ENCODE measurements around the gene DHCR7. TPM values are rescaled to one million over a fixed set of nuclear protein-coding genes. Genes with fewer than 3 reads are reported as not detected.

DHCR7 gene
- total RNA-seq, 1 experiment from 2014 or later, result 72.6 TPM

DNA sequence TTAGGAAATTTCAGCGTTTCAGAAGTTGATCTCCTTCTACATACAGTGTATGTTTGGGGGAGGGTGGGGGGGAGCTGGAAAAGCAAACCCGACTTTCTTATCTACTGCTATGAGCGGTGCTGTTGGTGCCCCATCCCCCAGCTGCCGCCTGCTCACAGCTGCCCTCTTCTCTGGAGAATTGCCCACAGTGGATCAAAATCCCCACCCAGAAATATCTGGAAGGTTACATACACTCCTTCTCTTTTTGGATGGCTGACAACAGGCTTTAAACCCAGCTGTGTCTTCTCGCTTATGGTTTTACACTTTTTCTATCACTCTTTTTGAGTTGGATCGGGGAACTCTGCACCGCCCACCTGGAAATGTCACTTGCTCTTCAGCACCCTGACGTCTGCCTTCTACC lies 56.4 kb downstream of the DHCR7 start:
- Mint-ChIP-seq H3K4me3 (ENCODE audit: unreplicated experiment) (no peak overlapping the region), H3K27ac (ENCODE audit: low read depth, unreplicated experiment) (no peak overlapping the region), H3K27me3 (ENCODE audit: insufficient read depth, unreplicated experiment) (peaks cover 69% of the 10 kb centered on the region), H3K36me3 (ENCODE audit: insufficient read depth, unreplicated experiment) (no peaks in the 10 kb centered on the region), H3K4me1 (ENCODE audit: insufficient read depth, unreplicated experiment) (no peaks in the 10 kb centered on the region), H3K9me3 (ENCODE audit: unreplicated experiment) (peaks cover 8% of the 10 kb centered on the region)
- ChIA-PET POLR2A (no interaction called here), CTCF (no interaction called here)
- no TSS peak for BruUV-seq (replicated peaks)
- intact Hi-C loops (cut with micrococcal nuclease), result no loop called here
- TF ChIP-seq, protein P1, sequence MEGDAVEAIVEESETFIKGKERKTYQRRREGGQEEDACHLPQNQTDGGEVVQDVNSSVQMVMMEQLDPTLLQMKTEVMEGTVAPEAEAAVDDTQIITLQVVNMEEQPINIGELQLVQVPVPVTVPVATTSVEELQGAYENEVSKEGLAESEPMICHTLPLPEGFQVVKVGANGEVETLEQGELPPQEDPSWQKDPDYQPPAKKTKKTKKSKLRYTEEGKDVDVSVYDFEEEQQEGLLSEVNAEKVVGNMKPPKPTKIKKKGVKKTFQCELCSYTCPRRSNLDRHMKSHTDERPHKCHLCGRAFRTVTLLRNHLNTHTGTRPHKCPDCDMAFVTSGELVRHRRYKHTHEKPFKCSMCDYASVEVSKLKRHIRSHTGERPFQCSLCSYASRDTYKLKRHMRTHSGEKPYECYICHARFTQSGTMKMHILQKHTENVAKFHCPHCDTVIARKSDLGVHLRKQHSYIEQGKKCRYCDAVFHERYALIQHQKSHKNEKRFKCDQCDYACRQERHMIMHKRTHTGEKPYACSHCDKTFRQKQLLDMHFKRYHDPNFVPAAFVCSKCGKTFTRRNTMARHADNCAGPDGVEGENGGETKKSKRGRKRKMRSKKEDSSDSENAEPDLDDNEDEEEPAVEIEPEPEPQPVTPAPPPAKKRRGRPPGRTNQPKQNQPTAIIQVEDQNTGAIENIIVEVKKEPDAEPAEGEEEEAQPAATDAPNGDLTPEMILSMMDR (IDR thresholded peaks at IDR 0.05; ENCODE audit: unreplicated experiment), result no peak
- DNase-seq (ENCODE audit: unreplicated experiment), result no peak

DNA sequence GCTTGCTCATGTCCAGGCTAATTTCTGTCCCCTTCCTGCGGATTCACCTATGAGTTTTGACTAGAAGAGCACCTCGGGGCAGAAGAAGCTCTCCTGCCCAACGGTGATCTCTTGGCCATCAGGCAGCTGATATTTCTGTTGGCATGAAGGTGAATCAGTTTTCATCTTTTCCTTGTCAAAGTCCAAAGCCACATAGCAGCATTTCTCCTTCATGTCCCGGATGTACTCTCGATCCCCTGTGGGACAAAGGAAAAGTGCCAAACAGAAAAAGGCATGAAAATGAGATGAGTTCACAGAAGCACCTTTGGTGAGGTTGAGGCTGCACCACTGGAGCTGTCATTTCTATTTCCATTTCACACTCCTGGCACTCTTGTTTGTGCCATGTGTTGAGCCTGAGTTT lies 56.8 kb downstream of the DHCR7 start:
- Mint-ChIP-seq H3K36me3 (ENCODE audit: insufficient read depth, unreplicated experiment) (no peaks in the 10 kb centered on the region), H3K9me3 (ENCODE audit: unreplicated experiment) (peaks cover 8% of the 10 kb centered on the region), H3K27me3 (ENCODE audit: insufficient read depth, unreplicated experiment) (peaks cover 74% of the 10 kb centered on the region), H3K4me1 (ENCODE audit: insufficient read depth, unreplicated experiment) (no peaks in the 10 kb centered on the region), H3K27ac (ENCODE audit: low read depth, unreplicated experiment) (no peak overlapping the region), H3K4me3 (ENCODE audit: unreplicated experiment) (no peak overlapping the region)
- DNase-seq (ENCODE audit: unreplicated experiment), result no peak
- ChIA-PET CTCF (no interaction called here), POLR2A (no interaction called here)
- BruUV-seq (replicated peaks), result no TSS peak
- intact Hi-C loops (cut with micrococcal nuclease), result no loop called here
- TF ChIP-seq, protein P1 (IDR thresholded peaks at IDR 0.05; ENCODE audit: unreplicated experiment), result no peak

DNA sequence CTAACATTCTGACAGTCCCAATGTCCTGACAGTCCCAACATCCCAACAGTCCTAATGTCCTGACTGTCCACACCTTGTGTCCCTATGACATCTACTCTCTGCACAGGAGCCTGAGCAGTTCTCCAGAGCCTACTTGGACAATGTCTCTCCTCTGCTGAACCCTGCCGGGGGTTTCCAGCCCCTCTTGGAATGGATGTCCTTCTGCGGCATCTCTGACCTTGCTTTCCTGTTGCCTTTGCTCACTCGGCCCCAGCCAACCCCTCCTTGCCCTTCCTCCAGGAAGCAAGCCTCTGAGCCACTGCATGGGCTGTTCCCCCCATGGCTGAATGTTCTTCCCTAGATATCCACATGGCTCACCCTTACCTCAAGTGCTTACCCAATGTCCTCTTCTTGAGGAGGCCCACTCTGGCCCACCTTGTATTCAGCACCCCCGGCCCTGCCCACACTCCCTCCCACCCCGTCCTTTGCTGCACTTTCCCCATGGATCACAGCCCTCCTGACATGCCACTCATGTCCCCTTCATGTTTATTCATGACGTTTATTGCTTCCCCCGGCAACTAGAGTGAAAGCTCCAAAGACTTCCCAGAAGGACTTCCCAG lies 59.5 kb downstream of the DHCR7 start:
- Mint-ChIP-seq H3K4me3 (ENCODE audit: unreplicated experiment) (no peak overlapping the region), H3K36me3 (ENCODE audit: insufficient read depth, unreplicated experiment) (no peaks in the 10 kb centered on the region), H3K27ac (ENCODE audit: low read depth, unreplicated experiment) (no peak overlapping the region), H3K9me3 (ENCODE audit: unreplicated experiment) (peaks cover 8% of the 10 kb centered on the region), H3K4me1 (ENCODE audit: insufficient read depth, unreplicated experiment) (no peaks in the 10 kb centered on the region), H3K27me3 (ENCODE audit: insufficient read depth, unreplicated experiment) (peaks cover 73% of the 10 kb centered on the region)
- DNase-seq (ENCODE audit: unreplicated experiment), result no peak
- CTCF ChIA-PET, result no interaction called here
- intact Hi-C loops (cut with micrococcal nuclease), result no loop called here
- TF ChIP-seq, protein P1 (IDR thresholded peaks at IDR 0.05; ENCODE audit: unreplicated experiment), result no peak
- POLR2A ChIA-PET, result no interaction called here
- BruUV-seq (replicated peaks), result no TSS peak

DNA sequence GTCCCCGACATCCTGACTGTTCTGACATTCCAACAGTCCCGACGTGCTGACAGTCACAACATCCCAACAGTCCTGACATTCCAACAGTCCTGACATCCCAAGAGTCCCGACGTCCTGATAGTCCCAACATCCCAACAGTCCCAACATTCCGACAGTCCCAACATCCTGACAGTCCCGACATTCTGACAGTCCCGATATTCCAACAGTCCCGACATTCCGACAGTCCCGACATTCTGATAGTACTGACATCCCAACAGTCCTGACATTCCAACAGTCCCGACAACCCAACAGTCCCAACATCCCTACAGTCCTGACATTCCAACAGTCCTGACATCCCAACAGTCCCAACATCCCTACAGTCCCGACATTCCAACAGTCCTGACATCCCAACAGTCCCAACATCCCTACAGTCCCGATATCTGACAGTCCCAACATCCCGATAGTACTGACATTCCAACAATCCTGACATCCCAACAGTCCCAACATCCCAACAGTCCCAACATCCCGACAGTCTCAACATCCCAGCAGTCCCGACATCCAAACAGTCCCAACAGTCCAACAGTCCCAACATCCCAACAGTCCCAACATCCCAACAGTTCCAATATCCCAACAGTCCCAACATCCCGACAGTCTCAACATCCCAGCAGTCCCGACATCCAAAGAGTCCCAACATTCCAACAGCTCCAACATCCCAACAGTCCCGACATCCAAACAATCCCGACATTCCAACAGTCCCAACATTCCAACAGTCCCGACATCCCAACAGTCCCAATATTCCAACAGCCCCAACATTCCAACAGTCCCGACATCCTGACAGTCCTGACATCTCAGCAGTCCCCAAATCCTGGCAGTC lies 60.2 kb downstream of the DHCR7 start:
- CTCF ChIA-PET, result no interaction called here
- Mint-ChIP-seq H3K4me3 (ENCODE audit: unreplicated experiment) (no peak overlapping the region), H3K9me3 (ENCODE audit: unreplicated experiment) (peaks cover under 1% of the 10 kb centered on the region), H3K27ac (ENCODE audit: low read depth, unreplicated experiment) (no peak overlapping the region), H3K27me3 (ENCODE audit: insufficient read depth, unreplicated experiment) (peaks cover 66% of the 10 kb centered on the region), H3K36me3 (ENCODE audit: insufficient read depth, unreplicated experiment) (no peaks in the 10 kb centered on the region), H3K4me1 (ENCODE audit: insufficient read depth, unreplicated experiment) (no peaks in the 10 kb centered on the region)
- POLR2A ChIA-PET, result no interaction called here
- intact Hi-C loops (cut with micrococcal nuclease), result no loop called here
- TF ChIP-seq, protein P1 (IDR thresholded peaks at IDR 0.05; ENCODE audit: unreplicated experiment), result no peak
- no TSS peak for BruUV-seq (replicated peaks)
- no peak for DNase-seq (ENCODE audit: unreplicated experiment)

All from MCF 10A (cell line).